ENCODE measurements around the gene GGN.
"Not testable (repeated sequence)": the region's sequence is repeated elsewhere in the genome, so short reads cannot be mapped to it uniquely, and the experiment has no call there.

GGN gene

DNA sequence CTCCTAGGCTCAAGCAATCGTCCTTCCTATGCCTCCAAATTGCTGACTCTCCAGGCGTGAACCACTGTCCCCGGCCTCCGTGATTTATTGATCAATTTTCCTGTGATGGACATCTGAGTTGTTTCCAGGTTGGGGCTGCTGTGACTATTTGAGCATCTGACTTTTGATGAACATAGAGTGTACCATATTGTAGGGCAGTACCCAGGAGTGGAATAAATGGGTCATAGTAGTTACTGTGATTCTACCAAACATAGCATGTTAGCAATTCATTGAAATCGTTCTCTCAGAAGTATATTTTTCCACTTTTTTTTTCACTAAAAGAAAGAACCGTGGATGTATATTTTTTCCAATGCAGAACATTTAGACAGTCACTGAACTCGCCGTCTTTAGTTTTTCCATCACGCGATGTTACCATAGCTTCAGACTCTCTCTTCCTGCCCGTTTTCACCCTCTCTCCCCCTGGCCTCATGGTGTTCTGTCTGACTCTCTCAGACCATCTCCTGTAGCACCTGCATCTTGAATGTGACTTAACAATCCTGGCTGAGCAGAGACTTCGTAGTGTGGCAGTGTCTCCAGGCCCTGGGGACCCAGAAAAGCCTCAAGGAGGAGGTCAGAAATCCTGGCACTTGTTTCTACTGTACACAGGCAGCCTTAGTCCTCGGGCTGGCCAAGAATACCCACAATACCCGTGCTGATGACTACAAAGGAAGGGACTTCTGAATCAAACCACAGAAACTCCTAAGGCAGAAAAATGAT is 41.4 kb upstream of the GGN start:
- ChIA-PET POLR2A (no interaction called here), CTCF (no interaction called here)
- TF ChIP-seq BHLHE40 (IDR thresholded peaks at IDR 0.05; ENCODE audit: borderline replicate concordance): no peak
- no peak for TF ChIP-seq FOXA1 (IDR thresholded peaks at IDR 0.05)
- TF ChIP-seq, protein P1, sequence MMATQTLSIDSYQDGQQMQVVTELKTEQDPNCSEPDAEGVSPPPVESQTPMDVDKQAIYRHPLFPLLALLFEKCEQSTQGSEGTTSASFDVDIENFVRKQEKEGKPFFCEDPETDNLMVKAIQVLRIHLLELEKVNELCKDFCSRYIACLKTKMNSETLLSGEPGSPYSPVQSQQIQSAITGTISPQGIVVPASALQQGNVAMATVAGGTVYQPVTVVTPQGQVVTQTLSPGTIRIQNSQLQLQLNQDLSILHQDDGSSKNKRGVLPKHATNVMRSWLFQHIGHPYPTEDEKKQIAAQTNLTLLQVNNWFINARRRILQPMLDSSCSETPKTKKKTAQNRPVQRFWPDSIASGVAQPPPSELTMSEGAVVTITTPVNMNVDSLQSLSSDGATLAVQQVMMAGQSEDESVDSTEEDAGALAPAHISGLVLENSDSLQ (IDR thresholded peaks at IDR 0.05): no peak
- TF ChIP-seq LEF1 (IDR thresholded peaks at IDR 0.05; ENCODE audit: borderline replicate concordance): no peak
- no peak for TF ChIP-seq FOXK2 (IDR thresholded peaks at IDR 0.05)
- no peak for TF ChIP-seq NFRKB (IDR thresholded peaks at IDR 0.05)
- no peak for TF ChIP-seq CTBP1 (IDR thresholded peaks at IDR 0.05; ENCODE audit: borderline replicate concordance)
- TF ChIP-seq SP1 (IDR thresholded peaks at IDR 0.05): no peak
- TF ChIP-seq HDGF (IDR thresholded peaks at IDR 0.05; ENCODE audit: borderline replicate concordance): no peak
- TF ChIP-seq TARDBP (IDR thresholded peaks at IDR 0.05): no peak
- no peak for TF ChIP-seq ARNT (IDR thresholded peaks at IDR 0.05)
- TF ChIP-seq L3MBTL2 (conservative IDR thresholded peaks at IDR 0.05): no peak
- TF ChIP-seq ZNF384 (IDR thresholded peaks at IDR 0.05): no peak
- no peak for DNase-seq (ENCODE audit: extremely low spot score)

DNA sequence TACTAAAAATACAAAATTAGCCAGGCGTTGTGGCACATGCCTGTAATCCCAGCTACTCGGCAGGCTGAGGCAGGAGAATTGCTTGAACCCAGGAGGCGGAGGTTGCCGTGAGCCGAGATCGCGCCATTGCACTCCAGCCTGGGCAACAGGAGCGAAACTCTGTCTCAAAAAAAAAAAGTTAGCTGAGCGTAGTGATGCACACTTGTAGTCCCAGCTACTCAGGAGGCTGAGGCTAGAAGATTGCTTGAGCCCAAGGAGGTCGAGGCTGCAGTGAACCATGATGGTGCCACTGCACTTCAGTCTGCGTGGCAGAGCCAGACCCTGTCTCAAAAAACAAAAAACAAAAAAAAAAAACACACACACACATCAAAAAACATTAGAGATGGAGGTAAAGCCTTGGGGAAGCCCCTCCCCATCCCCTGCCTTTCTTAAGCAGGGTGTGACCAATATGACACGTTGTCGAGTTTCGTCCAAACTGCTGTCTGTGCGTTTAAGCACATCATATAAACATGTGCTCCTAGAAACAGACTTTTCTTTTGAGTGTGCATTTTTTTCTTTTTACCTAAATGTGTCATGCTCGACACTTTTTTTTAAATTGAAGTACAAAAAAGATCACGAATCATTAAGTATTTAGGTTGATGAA is 39.3 kb upstream of the GGN start:
- CTCF ChIA-PET; DNase-seq (ENCODE audit: extremely low spot score): not testable (repeated sequence)
- POLR2A ChIA-PET: interaction anchor here (0.6 kb wide), 1 partner anchor 1914 kb away, joined by 3 read pairs; no protein-coding TSS in a partner anchor

DNA sequence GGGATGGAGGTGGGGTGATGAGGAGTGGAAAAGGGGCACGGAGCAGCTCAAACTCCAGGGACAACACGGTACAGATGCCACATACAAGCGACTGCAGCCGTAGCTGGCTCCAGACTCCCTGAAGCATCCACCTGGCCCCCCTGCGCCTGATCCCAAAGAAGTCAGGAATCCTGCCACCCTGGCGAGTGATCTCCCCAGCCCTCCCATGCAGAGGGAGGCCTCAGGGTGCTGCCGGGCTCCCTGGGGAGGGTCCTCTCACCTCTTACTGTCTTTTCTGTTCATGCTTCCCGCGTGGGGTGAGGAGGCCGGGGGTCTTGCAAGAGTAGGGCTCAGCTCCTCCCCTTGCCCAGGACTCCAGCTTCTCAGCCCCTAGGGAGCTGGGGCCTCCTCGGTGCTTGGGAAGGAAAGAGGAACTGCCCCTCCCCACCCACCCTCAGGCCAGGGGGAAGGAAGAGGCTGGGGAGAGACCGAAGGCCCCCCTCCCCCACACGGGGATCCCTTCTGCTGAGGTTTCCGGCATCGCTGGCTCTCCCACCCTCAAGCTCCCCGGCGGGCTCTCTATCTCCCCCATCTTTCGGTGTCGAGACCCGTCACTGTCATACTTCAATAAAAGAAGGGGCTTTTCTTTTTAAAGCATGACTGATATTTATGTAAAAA is 38.1 kb upstream of the GGN start, which contains the start of gene RASGRP4:
Gene RASGRP4 (minus strand): TSS at position 410 of the 657 bp plus-strand sequence. CDS start 128 bp downstream, at position 282.
- CTCF ChIA-PET: no interaction called here
- DNase-seq (ENCODE audit: extremely low spot score): no peak
- TF ChIP-seq TARDBP (IDR thresholded peaks at IDR 0.05) (no peak), CTBP1 (IDR thresholded peaks at IDR 0.05; ENCODE audit: borderline replicate concordance) (no peak), BHLHE40 (IDR thresholded peaks at IDR 0.05; ENCODE audit: borderline replicate concordance) (no peak), ELF4 (IDR thresholded peaks at IDR 0.05) (no peak)
- POLR2A ChIA-PET: interaction anchor here (0.6 to 1.5 kb wide), 2 partner anchors 9 kb away, joined by 4 read pairs; no protein-coding TSS in a partner anchor

DNA sequence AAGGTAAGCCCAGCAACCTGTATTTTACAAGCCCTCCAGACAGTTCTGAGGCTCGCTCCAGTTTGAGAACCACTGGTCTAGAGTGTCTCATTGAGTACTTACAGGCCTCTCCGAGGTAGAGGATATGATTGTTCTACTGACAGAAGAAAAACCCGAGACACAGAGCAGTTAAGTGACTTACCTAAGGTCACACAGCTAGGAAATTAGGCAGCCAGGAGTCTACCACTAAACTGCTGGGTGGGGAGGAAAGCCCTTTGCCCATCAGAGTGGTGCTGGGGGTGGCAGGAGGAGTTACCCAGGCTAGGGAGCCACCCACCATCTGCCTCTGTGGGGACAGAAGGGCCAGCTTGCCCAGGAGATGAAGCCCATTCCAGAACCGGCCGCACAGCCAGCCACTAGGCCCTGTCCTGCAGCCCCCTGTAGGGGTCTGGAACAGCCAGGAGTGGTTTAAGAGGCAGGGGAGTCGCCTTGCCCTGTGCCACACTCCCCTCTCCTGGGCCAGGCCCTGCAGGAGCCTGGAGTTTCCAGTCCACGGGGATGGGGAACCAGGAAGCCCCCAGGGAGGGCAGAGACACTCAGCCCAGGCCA is 37.5 kb upstream of the GGN start:
- ChIA-PET CTCF (no interaction called here), POLR2A (interaction anchor here (1.5 kb wide), 1 partner anchor 10 kb away, joined by 4 read pairs; no protein-coding TSS in a partner anchor)
- no peak for TF ChIP-seq SP1 (IDR thresholded peaks at IDR 0.05)
- TF ChIP-seq ZNF384 (IDR thresholded peaks at IDR 0.05): no peak
- no peak for TF ChIP-seq ELF4 (IDR thresholded peaks at IDR 0.05)
- no peak for TF ChIP-seq ARNT (IDR thresholded peaks at IDR 0.05)
- no peak for TF ChIP-seq FOXA1 (IDR thresholded peaks at IDR 0.05)
- no peak for TF ChIP-seq NFRKB (IDR thresholded peaks at IDR 0.05)
- TF ChIP-seq LEF1 (IDR thresholded peaks at IDR 0.05; ENCODE audit: borderline replicate concordance): no peak
- no peak for TF ChIP-seq L3MBTL2 (conservative IDR thresholded peaks at IDR 0.05)
- no peak for DNase-seq (ENCODE audit: extremely low spot score)

DNA sequence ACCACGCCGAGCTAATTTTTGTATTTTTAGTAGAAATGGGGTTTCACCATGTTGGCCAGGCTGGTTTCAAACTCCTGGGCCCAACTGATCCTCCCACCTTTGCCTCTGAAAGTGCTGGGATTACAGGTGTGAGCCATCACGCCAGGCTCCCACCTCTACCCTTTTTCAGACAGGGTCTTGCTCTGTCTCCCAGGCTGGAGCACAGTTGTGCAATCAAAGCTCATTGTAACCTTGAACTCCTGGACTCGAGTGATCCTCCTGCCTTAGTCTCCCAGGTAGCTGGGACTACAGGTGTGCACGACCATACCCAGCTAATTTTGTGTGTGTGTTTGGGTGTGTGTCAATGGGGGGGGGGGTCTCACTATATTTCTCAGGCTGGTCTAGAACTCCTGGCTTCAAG is 36.4 kb upstream of the GGN start:
- TF ChIP-seq HDGF (IDR thresholded peaks at IDR 0.05; ENCODE audit: borderline replicate concordance): no peak
- TF ChIP-seq NFRKB (IDR thresholded peaks at IDR 0.05): no peak
- no peak for TF ChIP-seq ARNT (IDR thresholded peaks at IDR 0.05)
- TF ChIP-seq SUZ12 (IDR thresholded peaks at IDR 0.05): no peak
- TF ChIP-seq ELF4 (IDR thresholded peaks at IDR 0.05): no peak
- no peak for TF ChIP-seq LEF1 (IDR thresholded peaks at IDR 0.05; ENCODE audit: borderline replicate concordance)
- TF ChIP-seq SP1 (IDR thresholded peaks at IDR 0.05): no peak
- TF ChIP-seq CTBP1 (IDR thresholded peaks at IDR 0.05; ENCODE audit: borderline replicate concordance): no peak
- no peak for TF ChIP-seq FOXK2 (IDR thresholded peaks at IDR 0.05)
- TF ChIP-seq FOXA1 (IDR thresholded peaks at IDR 0.05): no peak
- no peak for TF ChIP-seq FOXM1 (IDR thresholded peaks at IDR 0.05; ENCODE audit: borderline replicate concordance)
- TF ChIP-seq BHLHE40 (IDR thresholded peaks at IDR 0.05; ENCODE audit: borderline replicate concordance): no peak
- TF ChIP-seq ZNF384 (IDR thresholded peaks at IDR 0.05): no peak
- TF ChIP-seq L3MBTL2 (conservative IDR thresholded peaks at IDR 0.05): no peak
- TF ChIP-seq, protein P1 (IDR thresholded peaks at IDR 0.05): no peak
- TF ChIP-seq TARDBP (IDR thresholded peaks at IDR 0.05): no peak
- ChIA-PET POLR2A (no interaction called here), CTCF (no interaction called here)
- no peak for DNase-seq (ENCODE audit: extremely low spot score)

DNA sequence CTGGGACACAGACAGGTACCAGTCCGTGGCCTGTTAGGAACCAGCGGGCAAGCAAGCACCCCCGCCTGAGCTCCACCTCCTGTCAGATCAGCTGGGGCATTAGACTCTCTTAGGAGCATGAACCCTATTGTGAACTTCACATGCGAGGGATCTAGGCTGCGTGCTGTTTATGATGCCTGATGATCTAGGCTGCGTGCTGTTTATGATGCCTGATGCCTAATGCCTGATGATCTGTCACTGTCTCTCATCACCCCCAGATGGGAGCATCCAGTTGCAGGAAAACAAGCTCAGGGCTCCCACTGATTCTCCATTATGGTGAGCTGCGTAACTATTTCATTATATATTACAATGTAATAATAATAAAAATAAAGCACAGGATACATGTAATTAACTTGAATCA is 34.6 kb upstream of the GGN start:
- POLR2A ChIA-PET: no interaction called here
- TF ChIP-seq NFRKB (IDR thresholded peaks at IDR 0.05) (no peak), FOXA1 (IDR thresholded peaks at IDR 0.05) (no peak), SP1 (IDR thresholded peaks at IDR 0.05) (no peak), SUZ12 (IDR thresholded peaks at IDR 0.05) (no peak), FOXM1 (IDR thresholded peaks at IDR 0.05; ENCODE audit: borderline replicate concordance) (no peak), TARDBP (IDR thresholded peaks at IDR 0.05) (no peak), FOXK2 (IDR thresholded peaks at IDR 0.05) (no peak), CTBP1 (IDR thresholded peaks at IDR 0.05; ENCODE audit: borderline replicate concordance) (no peak), L3MBTL2 (conservative IDR thresholded peaks at IDR 0.05) (no peak), LEF1 (IDR thresholded peaks at IDR 0.05; ENCODE audit: borderline replicate concordance) (no peak)
- TF ChIP-seq, protein P1 (IDR thresholded peaks at IDR 0.05): no peak
- CTCF ChIA-PET: no interaction called here
- no peak for DNase-seq (ENCODE audit: extremely low spot score)
